ENCODE data around the gene ADAMTS4. TPM values are rescaled to one million over a fixed set of nuclear protein-coding genes. Genes with fewer than 3 reads are reported as not detected.

ADAMTS4 gene
- total and polyA plus RNA-seq, 9 of the 15 experiments (the other 6 are each of a cell fraction or from before 2014, with no cell fraction given): 0.07 to 3.7 (median 0.41) TPM

DNA sequence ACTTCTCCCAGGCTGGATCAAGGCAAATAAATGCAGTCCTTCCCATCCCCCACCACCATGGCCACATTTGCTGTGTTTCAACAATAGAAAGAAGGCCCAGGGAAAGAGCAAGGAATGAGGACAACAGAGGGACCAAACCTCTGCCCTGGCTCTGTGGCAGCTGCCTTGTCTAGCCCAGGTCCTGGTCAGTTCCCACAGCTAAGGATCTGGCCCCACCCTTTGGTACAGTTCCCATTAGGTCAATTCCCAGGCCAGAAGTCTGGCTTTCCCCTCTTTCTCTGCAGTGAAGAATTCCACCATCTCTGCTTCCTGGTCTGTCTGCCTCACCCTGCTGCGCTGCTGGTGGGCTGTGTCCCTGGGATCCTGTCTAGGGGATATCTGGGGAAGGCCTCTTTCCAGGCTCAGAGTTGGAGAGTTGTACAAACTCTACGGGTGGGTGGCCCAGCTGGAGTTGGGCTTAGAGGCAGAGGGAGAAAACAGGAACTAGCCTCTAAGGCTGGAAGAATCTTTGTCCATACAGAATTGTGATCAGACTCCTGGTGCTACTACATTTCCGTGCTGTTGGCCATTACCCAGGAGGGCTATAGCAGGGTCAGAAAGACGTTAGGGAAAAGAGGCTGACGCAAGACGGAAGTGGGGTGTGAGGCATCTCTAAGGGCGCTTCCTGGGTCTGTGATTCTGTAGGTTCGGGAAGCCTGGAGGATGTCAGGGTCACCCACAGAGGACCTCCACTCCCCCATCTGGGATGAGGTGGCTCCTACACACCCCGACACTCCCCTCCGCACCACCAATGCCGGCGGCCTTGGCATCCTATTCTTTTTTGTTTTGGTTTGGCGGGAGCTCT, 2.4 kb upstream of the ADAMTS4 start (continued):
- TF ChIP-seq SREBF2 (CRISPR knock-in tag; IDR thresholded peaks at IDR 0.05) (no peak), EZH2 (IDR thresholded peaks at IDR 0.05; ENCODE audit: borderline replicate concordance, low read depth, low read length) (no peak), ZNF232 (CRISPR knock-in tag; IDR thresholded peaks at IDR 0.05) (no peak), NEUROD1 (IDR thresholded peaks at IDR 0.05; ENCODE audit: borderline replicate concordance, low read depth, low read length, partially characterized antibody) (no peak), GATAD2A (IDR thresholded peaks at IDR 0.05) (no peak), ZEB2 (IDR thresholded peaks at IDR 0.05) (no peak), HMG20A (CRISPR knock-in tag; conservative IDR thresholded peaks at IDR 0.05) (no peak), U2AF1 (optimal IDR thresholded peaks at IDR 0.05; ENCODE audit: low read depth, low read length) (no peak), PHB (CRISPR knock-in tag; IDR thresholded peaks at IDR 0.05) (no peak), ZNF696 (CRISPR knock-in tag; conservative IDR thresholded peaks at IDR 0.05) (no peak), ZNF586 (CRISPR knock-in tag; conservative IDR thresholded peaks at IDR 0.05) (no peak), CBX3 (IDR thresholded peaks at IDR 0.05; ENCODE audit: borderline replicate concordance in 1 of 2, low read length in 2 of 2) (0 out of 3 replicates have a peak, but pooled peaks of 1 of the 2 experiments have one; percentile 10), SRSF1 (IDR thresholded peaks at IDR 0.05; ENCODE audit: low read depth, low read length) (no peak), HDAC1 (IDR thresholded peaks at IDR 0.05) (no peak), LEF1 (IDR thresholded peaks at IDR 0.05) (no peak; the same call in 1 of the 2 replicates), MTA3 (IDR thresholded peaks at IDR 0.05; ENCODE audit: borderline replicate concordance) (no peak; the same call in 1 of the 2 replicates), ZNF583 (CRISPR knock-in tag; IDR thresholded peaks at IDR 0.05) (0 out of 2 replicates have a peak, but pooled peaks have one; percentile 31), ZC3H11A (IDR thresholded peaks at IDR 0.05; ENCODE audit: low read depth, low read length) (no peak), ZNF140 (CRISPR knock-in tag; IDR thresholded peaks at IDR 0.05) (no peak)
- TF ChIP-seq, protein P1, sequence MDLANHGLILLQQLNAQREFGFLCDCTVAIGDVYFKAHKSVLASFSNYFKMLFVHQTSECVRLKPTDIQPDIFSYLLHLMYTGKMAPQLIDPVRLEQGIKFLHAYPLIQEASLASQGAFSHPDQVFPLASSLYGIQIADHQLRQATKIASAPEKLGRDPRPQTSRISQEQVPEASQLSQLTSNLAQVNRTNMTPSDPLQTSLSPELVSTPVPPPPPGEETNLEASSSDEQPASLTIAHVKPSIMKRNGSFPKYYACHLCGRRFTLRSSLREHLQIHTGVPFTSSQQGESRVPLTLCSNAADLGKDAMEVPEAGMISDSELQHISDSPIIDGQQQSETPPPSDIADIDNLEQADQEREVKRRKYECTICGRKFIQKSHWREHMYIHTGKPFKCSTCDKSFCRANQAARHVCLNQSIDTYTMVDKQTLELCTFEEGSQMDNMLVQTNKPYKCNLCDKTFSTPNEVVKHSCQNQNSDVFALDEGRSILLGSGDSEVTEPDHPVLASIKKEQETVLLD (IDR thresholded peaks at IDR 0.05): no peak; the same call in 1 of the 2 replicates
- TF ChIP-seq, protein P2, sequence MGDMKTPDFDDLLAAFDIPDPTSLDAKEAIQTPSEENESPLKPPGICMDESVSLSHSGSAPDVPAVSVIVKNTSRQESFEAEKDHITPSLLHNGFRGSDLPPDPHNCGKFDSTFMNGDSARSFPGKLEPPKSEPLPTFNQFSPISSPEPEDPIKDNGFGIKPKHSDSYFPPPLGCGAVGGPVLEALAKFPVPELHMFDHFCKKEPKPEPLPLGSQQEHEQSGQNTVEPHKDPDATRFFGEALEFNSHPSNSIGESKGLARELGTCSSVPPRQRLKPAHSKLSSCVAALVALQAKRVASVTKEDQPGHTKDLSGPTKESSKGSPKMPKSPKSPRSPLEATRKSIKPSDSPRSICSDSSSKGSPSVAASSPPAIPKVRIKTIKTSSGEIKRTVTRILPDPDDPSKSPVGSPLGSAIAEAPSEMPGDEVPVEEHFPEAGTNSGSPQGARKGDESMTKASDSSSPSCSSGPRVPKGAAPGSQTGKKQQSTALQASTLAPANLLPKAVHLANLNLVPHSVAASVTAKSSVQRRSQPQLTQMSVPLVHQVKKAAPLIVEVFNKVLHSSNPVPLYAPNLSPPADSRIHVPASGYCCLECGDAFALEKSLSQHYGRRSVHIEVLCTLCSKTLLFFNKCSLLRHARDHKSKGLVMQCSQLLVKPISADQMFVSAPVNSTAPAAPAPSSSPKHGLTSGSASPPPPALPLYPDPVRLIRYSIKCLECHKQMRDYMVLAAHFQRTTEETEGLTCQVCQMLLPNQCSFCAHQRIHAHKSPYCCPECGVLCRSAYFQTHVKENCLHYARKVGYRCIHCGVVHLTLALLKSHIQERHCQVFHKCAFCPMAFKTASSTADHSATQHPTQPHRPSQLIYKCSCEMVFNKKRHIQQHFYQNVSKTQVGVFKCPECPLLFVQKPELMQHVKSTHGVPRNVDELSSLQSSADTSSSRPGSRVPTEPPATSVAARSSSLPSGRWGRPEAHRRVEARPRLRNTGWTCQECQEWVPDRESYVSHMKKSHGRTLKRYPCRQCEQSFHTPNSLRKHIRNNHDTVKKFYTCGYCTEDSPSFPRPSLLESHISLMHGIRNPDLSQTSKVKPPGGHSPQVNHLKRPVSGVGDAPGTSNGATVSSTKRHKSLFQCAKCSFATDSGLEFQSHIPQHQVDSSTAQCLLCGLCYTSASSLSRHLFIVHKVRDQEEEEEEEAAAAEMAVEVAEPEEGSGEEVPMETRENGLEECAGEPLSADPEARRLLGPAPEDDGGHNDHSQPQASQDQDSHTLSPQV (IDR thresholded peaks at IDR 0.05): peak; percentile 92; the same call in 1 of the 2 replicates
- TF ChIP-seq, protein P3, sequence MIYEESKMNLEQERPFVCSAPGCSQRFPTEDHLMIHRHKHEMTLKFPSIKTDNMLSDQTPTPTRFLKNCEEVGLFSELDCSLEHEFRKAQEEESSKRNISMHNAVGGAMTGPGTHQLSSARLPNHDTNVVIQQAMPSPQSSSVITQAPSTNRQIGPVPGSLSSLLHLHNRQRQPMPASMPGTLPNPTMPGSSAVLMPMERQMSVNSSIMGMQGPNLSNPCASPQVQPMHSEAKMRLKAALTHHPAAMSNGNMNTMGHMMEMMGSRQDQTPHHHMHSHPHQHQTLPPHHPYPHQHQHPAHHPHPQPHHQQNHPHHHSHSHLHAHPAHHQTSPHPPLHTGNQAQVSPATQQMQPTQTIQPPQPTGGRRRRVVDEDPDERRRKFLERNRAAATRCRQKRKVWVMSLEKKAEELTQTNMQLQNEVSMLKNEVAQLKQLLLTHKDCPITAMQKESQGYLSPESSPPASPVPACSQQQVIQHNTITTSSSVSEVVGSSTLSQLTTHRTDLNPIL (CRISPR knock-in tag; IDR thresholded peaks at IDR 0.05): no peak
